Mesendoderm (in vitro differentiated cells): Measurements from ENCODE around the gene IQGAP3.

Source experiments
- DNase-seq: peaks from one replicate; pipeline ENCODE4 v3.0.0; 2013
- H2AK5ac ChIP-seq: 2 replicates; pipeline ENCODE4 v1.6.1; 2013; ENCODE audit warnings: low read length, inconsistent platforms
- H2BK120ac ChIP-seq: 2 replicates; pipeline ENCODE4 v1.6.1; 2013; ENCODE audit warnings: low read depth, mild to moderate bottlenecking, low read length, moderate library complexity, mixed read lengths
- H2BK15ac ChIP-seq: replicated peaks from 2 replicates; pipeline ENCODE4 v1.6.1; 2013; ENCODE audit warnings: low read depth, mild to moderate bottlenecking, moderate library complexity
- H2BK5ac ChIP-seq: 2 replicates; pipeline ENCODE4 v1.6.1; 2013; ENCODE audit warnings: low read length, inconsistent platforms
- H3K18ac ChIP-seq: 2 replicates; pipeline ENCODE4 v1.6.1; 2013; ENCODE audit warnings: mild to moderate bottlenecking, low read length, mixed read lengths
- H3K23ac ChIP-seq: one replicate; pipeline ENCODE4 v1.6.1; 2013; ENCODE audit warnings: low read length
- H3K27ac ChIP-seq: 2 replicates; pipeline ENCODE4 v1.5.1; 2013; ENCODE audit warnings: low read depth, mild to moderate bottlenecking, inconsistent platforms, low read length, moderate library complexity
- H3K27me3 ChIP-seq: 2 replicates; pipeline ENCODE4 v1.6.1; 2013; ENCODE audit warnings: low read length, control low read depth, mild to moderate bottlenecking, inconsistent platforms; ENCODE audit not compliant: insufficient read depth, poor library complexity
- H3K36me3 ChIP-seq: 2 replicates; pipeline ENCODE4 v1.6.1; 2013; ENCODE audit warnings: low read length, inconsistent platforms; ENCODE audit not compliant: control insufficient read depth, insufficient read depth
- H3K4ac ChIP-seq: one replicate; pipeline ENCODE4 v1.6.1; 2013; ENCODE audit warnings: low read depth, mild to moderate bottlenecking, low read length, moderate library complexity
- H3K4me1 ChIP-seq: 2 replicates; pipeline ENCODE4 v1.6.1; 2013; ENCODE audit warnings: low read depth, low read length, inconsistent platforms; ENCODE audit not compliant: control insufficient read depth
- H3K4me2 ChIP-seq: 2 replicates; pipeline ENCODE4 v1.6.1; 2013; ENCODE audit warnings: low read length
- H3K4me3 ChIP-seq: 2 replicates; pipeline ENCODE4 v1.5.1; 2013; ENCODE audit warnings: mild to moderate bottlenecking, low read length
- H3K56ac ChIP-seq: one replicate; pipeline ENCODE4 v1.6.1; 2013; ENCODE audit warnings: low read length
- H3K79me1 ChIP-seq: 2 replicates; pipeline ENCODE4 v1.6.1; 2013; ENCODE audit warnings: low read length, inconsistent platforms
- H3K79me2 ChIP-seq: 2 replicates; pipeline ENCODE4 v1.6.1; 2013; ENCODE audit warnings: mild to moderate bottlenecking, low read length; ENCODE audit not compliant: control insufficient read depth, insufficient read depth
- H3K9ac ChIP-seq: 2 replicates; pipeline ENCODE4 v1.6.1; 2013; ENCODE audit warnings: low read length, inconsistent platforms
- H4K5ac ChIP-seq: one replicate; pipeline ENCODE4 v1.6.1; 2013; ENCODE audit warnings: low read length
- H4K8ac ChIP-seq: one replicate; pipeline ENCODE4 v1.6.1; 2013; ENCODE audit warnings: low read depth, mild to moderate bottlenecking, control low read depth, low read length, moderate library complexity
- WGBS: extraction: QIAGEN DNeasy Blood & Tissue Kit; methylation state at CpG from one replicate; pipeline ENCODE4 v1.1.7; 2013; ENCODE audit warnings: low lambda C conversion rate, missing lambda C conversion rate; ENCODE audit not compliant: insufficient coverage; ENCODE audit errors: extremely low coverage; 5-methylcytosine and 5-hydroxymethylcytosine counted together

Gene IQGAP3

DNA sequence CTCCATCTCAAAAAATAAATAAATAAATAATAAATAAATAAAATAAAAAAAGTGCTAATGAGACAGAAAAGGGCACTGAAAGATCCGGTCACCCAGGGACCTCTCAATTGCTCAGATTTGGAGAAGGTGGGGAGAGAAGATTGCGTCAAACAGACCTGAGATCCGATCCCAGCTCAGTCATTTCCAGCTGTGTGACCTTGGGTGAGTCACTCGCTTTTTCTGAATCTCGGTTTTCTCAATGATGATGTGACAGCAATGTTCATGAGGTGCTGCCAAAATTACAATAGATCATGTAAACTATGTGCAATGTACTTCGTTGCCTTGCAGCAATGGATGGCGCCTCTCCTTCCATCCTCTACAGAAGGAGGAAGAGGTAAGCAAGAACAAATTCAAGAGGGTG lies 60.7 kb downstream of the IQGAP3 start:
- no peaks in the 10 kb centered on the region for H3K27me3 ChIP-seq
- no peak overlapping the region for H3K18ac ChIP-seq
- no CpG with 5 or more reads among the region's 7 CpGs for WGBS
- no peak overlapping the region for H2BK5ac ChIP-seq
- H3K56ac ChIP-seq = no peak overlapping the region
- no peak overlapping the region for H4K8ac ChIP-seq
- peaks cover 4% of the 10 kb centered on the region for H3K4me1 ChIP-seq
- H3K4ac ChIP-seq = no peak overlapping the region
- H3K79me2 ChIP-seq = no peaks in the 10 kb centered on the region
- no peak for DNase-seq
- H3K9ac ChIP-seq = no peak overlapping the region
- no peak overlapping the region for H3K27ac ChIP-seq
- H3K36me3 ChIP-seq = no peaks in the 10 kb centered on the region
- no peak overlapping the region for H3K4me2 ChIP-seq
- no peak overlapping the region for H3K4me3 ChIP-seq
- no peak overlapping the region for H2BK120ac ChIP-seq
- H3K79me1 ChIP-seq = no peaks in the 10 kb centered on the region
- no peak overlapping the region for H4K5ac ChIP-seq
- no peak overlapping the region for H2BK15ac ChIP-seq
- no peak overlapping the region for H2AK5ac ChIP-seq
- H3K23ac ChIP-seq = no peak overlapping the region

DNA sequence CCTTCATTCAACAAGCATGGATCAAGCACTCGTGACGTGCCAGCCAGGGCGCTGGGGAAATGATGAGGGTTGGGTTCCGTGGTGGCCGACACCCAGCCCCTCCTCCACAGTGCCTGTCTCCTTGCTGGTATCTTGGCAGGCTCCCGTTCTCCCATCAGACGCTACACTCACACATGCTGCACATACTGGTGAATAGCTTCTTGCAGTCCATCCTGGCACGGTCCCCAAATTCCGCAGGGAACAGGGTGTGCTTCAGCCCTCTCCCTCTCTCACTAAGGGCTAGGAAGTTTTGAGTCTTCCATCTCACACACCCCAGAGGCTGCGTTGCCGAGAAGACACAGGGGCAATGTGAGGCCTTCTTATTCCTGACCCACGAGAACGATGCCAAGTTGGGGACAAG lies 61.7 kb downstream of the IQGAP3 start:
- no peak for DNase-seq
- H4K5ac ChIP-seq = no peak overlapping the region
- H3K4me1 ChIP-seq = peaks cover 4% of the 10 kb centered on the region
- no peaks in the 10 kb centered on the region for H3K79me2 ChIP-seq
- H2BK120ac ChIP-seq = no peak overlapping the region
- no peak overlapping the region for H3K56ac ChIP-seq
- H3K4ac ChIP-seq = no peak overlapping the region
- no peak overlapping the region for H3K4me3 ChIP-seq
- no peak overlapping the region for H3K27ac ChIP-seq
- H3K4me2 ChIP-seq = no peak overlapping the region
- no peak overlapping the region for H3K9ac ChIP-seq
- no peak overlapping the region for H3K18ac ChIP-seq
- no peak overlapping the region for H2BK15ac ChIP-seq
- no peaks in the 10 kb centered on the region for H3K79me1 ChIP-seq
- H3K27me3 ChIP-seq = no peaks in the 10 kb centered on the region
- no peak overlapping the region for H2AK5ac ChIP-seq
- no peak overlapping the region for H4K8ac ChIP-seq
- no peak overlapping the region for H3K23ac ChIP-seq
- no CpG with 5 or more reads among the region's 13 CpGs for WGBS
- H3K36me3 ChIP-seq = no peaks in the 10 kb centered on the region
- no peak overlapping the region for H2BK5ac ChIP-seq

DNA sequence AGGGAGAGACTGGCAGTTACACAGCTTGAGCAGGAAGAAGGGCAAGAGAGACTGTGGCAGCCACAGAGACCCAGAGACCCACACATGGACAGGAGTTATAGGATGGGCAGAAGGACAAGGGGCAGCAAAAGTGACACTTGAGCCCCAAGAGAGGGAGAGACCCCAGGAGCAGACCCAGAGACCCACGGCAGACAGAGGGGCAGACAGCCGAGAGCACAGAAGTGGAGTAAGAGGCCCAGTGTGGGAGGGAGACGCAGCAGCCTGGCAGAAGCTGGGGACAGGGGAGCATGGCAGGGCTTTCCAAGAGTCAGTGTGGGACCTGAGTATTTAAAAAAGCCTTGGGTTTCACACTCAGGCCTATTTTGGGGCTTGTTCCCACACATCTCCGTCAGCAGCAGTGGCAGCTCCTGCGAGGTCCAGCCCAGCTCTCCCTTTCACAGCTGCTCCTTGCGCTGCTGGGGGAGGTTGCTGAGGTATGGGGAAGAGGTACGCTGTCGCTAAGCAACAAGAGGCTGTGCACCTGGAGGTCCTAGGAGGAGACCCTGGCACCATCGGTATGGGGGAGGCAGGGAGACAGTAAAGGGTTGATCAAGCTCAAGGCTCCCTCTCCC lies 62.8 kb downstream of the IQGAP3 start:
- no peak overlapping the region for H3K4ac ChIP-seq
- H2BK120ac ChIP-seq = no peak overlapping the region
- no peak overlapping the region for H2BK15ac ChIP-seq
- H3K36me3 ChIP-seq = no peaks in the 10 kb centered on the region
- H3K4me3 ChIP-seq = no peak overlapping the region
- no peak overlapping the region for H3K18ac ChIP-seq
- H3K79me2 ChIP-seq = no peaks in the 10 kb centered on the region
- H3K27ac ChIP-seq = no peak overlapping the region
- no peak for DNase-seq
- H3K4me2 ChIP-seq = no peak overlapping the region
- no CpG with 5 or more reads among the region's 9 CpGs for whole genome bisulfite sequencing
- H3K27me3 ChIP-seq = no peaks in the 10 kb centered on the region
- H3K4me1 ChIP-seq = peaks cover 7% of the 10 kb centered on the region
- H2BK5ac ChIP-seq = no peak overlapping the region
- no peak overlapping the region for H4K5ac ChIP-seq
- H3K79me1 ChIP-seq = no peaks in the 10 kb centered on the region
- no peak overlapping the region for H3K9ac ChIP-seq
- peak overlapping the region; percentile 53 for H3K56ac ChIP-seq
- no peak overlapping the region for H4K8ac ChIP-seq
- H2AK5ac ChIP-seq = peak overlapping the region; percentile 38
- no peak overlapping the region for H3K23ac ChIP-seq

DNA sequence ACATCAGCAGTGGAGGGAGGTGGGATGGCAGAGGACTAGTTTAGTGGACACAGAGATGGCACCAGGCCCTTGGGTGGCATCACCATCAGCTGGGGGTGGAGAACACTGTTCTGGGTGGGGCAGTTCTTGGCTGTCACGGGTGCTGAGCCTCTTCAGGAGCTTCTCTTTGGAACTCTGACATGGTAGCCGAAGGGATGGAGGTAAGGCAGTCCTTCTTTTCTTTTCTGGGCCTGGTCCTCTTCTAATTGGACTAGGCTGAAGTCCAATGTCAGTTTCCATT lies 63.5 kb downstream of the IQGAP3 start:
- H4K5ac ChIP-seq = no peak overlapping the region

DNA sequence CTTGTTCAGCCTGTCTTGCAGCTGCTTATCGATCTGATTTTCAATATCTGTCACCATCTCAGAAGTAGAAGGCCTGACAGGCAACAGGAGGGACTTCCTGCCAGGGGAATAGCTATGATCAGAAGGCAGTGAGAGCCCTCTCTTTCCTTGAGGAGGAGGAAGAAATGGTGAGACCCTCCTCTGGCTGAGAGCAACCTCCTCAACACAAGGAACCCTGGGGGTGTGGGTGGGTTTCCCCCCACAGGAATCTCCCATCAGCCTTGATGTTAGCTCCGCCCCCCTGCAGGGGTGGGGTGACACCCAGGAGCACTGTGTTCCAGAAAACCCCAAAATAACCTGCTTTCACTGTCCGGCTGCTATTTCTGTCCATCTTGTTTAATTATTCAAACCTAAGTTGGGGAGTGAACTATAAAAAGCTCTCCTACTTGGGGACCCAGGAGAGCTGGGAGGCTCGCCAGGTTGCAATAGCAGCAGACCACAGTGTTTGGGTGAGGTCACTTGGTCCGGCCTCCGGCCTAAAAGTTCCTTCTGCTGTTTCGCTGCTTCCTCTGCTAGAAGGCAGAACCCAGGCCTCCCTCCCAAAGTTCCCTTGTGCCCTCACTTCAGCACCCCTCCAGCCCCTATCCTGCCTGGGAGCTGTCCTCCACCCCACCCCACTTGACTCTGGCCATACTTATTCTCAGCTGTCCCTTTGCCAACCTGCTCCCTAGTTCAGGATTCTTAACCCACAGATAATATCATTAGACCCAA lies 64.0 kb downstream of the IQGAP3 start:
- Histone ChIP-seq H2AK5ac (no peak overlapping the region), H3K27ac (no peak overlapping the region)

More for the DNA sequence above, 63.5 kb downstream of the IQGAP3 start:
- H3K36me3 ChIP-seq = no peaks in the 10 kb centered on the region
- no peak overlapping the region for H3K4ac ChIP-seq
- no peak overlapping the region for H3K27ac ChIP-seq
- no CpG with 5 or more reads among the region's 2 CpGs for WGBS
- peaks cover 12% of the 10 kb centered on the region for H3K4me1 ChIP-seq
- H3K79me2 ChIP-seq = no peaks in the 10 kb centered on the region
- H3K4me3 ChIP-seq = no peak overlapping the region
- no peak overlapping the region for H3K23ac ChIP-seq
- no peak overlapping the region for H3K9ac ChIP-seq
- H2BK15ac ChIP-seq = no peak overlapping the region
- H2BK5ac ChIP-seq = no peak overlapping the region
- no peak overlapping the region for H4K8ac ChIP-seq
- no peak overlapping the region for H2BK120ac ChIP-seq
- no peak overlapping the region for H3K18ac ChIP-seq
- no peak overlapping the region for H3K56ac ChIP-seq
- no peak overlapping the region for H2AK5ac ChIP-seq
- no peaks in the 10 kb centered on the region for H3K79me1 ChIP-seq
- DNase-seq = no peak
- no peak overlapping the region for H3K4me2 ChIP-seq
- H3K27me3 ChIP-seq = no peaks in the 10 kb centered on the region

DNA sequence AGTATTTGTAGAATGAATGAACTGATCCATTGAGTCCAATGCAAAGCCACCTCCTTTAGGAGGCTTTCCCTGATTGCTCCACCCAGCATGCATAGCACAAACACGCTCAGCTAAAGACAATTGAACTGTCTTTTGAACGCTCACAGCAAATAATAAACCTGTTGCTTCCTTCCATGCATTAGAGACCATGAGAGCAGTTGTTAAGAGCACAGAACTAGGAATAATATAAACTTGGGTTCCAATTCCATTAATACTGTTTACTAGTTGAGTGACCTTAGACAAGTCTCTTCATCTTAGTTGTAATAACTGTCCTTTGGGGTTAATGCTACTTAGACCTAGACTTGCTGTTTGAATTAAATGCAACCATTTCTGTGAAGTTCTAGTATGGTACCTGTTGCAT lies 65.9 kb downstream of the IQGAP3 start:
- H2BK120ac ChIP-seq = no peak overlapping the region
- no peaks in the 10 kb centered on the region for H3K79me2 ChIP-seq
- no peak overlapping the region for H4K5ac ChIP-seq
- H3K9ac ChIP-seq = no peak overlapping the region
- H3K4me3 ChIP-seq = no peak overlapping the region
- no peak overlapping the region for H2BK15ac ChIP-seq
- H3K23ac ChIP-seq = no peak overlapping the region
- no peaks in the 10 kb centered on the region for H3K27me3 ChIP-seq
- no peak overlapping the region for H3K56ac ChIP-seq
- no peak overlapping the region for H3K4me2 ChIP-seq
- H3K36me3 ChIP-seq = no peaks in the 10 kb centered on the region
- no peak overlapping the region for H3K4ac ChIP-seq
- no peak overlapping the region for H2BK5ac ChIP-seq
- peaks cover 20% of the 10 kb centered on the region for H3K4me1 ChIP-seq
- no peak overlapping the region for H3K27ac ChIP-seq
- no peak for DNase-seq
- no peak overlapping the region for H4K8ac ChIP-seq
- no peaks in the 10 kb centered on the region for H3K79me1 ChIP-seq
- WGBS = no CpG with 5 or more reads among the region's 2 CpGs
- no peak overlapping the region for H2AK5ac ChIP-seq
- H3K18ac ChIP-seq = no peak overlapping the region

More for the DNA sequence above, 64.0 kb downstream of the IQGAP3 start:
- Histone ChIP-seq H3K4me1 (peaks cover 14% of the 10 kb centered on the region), H2BK5ac (no peak overlapping the region), H3K4me3 (no peak overlapping the region), H4K8ac (no peak overlapping the region), H3K4ac (no peak overlapping the region), H4K5ac (no peak overlapping the region), H3K27me3 (no peaks in the 10 kb centered on the region), H3K36me3 (no peaks in the 10 kb centered on the region), H3K56ac (peak overlapping the region; percentile 43), H3K79me1 (no peaks in the 10 kb centered on the region), H3K4me2 (no peak overlapping the region), H3K18ac (no peak overlapping the region), H2BK120ac (no peak overlapping the region), H3K23ac (no peak overlapping the region), H3K9ac (no peak overlapping the region), H2BK15ac (no peak overlapping the region), H3K79me2 (no peaks in the 10 kb centered on the region)
- WGBS = no CpG with 5 or more reads among the region's 7 CpGs
- DNase-seq = peak; percentile 49
